Omental fat pad (tissue), 4 donors: ENCODE data around the gene NOL11. TPM values are rescaled to one million over a fixed set of nuclear protein-coding genes. Genes with fewer than 3 reads are reported as not detected.
"Not testable (repeated sequence)": the region's sequence is repeated elsewhere in the genome, so short reads cannot be mapped to it uniquely, and the experiment has no call there.

ENCODE experiments used
- ATAC-seq: fragments of 150-250 bp; one replicate; pipeline ENCODE4 v1.9.1; 2016; ENCODE audit warnings: mild to moderate bottlenecking, moderate library complexity; ENCODE audit not compliant: low FRiP score
- DNase-seq: peaks from one replicate; pipeline ENCODE4 v3.0.0-alpha.2; 2019; ENCODE audit warnings: low spot score
- CTCF ChIP-seq, 3 donors: fragments of 450-650 bp; IDR thresholded peaks; one replicate each; pipeline ENCODE4 v1.5.1; 2016 to 2017; ENCODE audit warnings: antibody characterized with exemption in 3 of 3, mild to moderate bottlenecking in 3 of 3, moderate library complexity in 2 of 3
- total RNA-seq, 4 donors: library from RNA; depleted of rRNA; stranded (reverse); fragments of >200 nt; gene quantifications; one replicate each; pipeline ENCODE4 v1.1.0, GENCODE V29; 2016

Gene NOL11
- total RNA-seq, 4 donors from 2014 or later = 22.1 to 44.2 (median 28.2) TPM

DNA sequence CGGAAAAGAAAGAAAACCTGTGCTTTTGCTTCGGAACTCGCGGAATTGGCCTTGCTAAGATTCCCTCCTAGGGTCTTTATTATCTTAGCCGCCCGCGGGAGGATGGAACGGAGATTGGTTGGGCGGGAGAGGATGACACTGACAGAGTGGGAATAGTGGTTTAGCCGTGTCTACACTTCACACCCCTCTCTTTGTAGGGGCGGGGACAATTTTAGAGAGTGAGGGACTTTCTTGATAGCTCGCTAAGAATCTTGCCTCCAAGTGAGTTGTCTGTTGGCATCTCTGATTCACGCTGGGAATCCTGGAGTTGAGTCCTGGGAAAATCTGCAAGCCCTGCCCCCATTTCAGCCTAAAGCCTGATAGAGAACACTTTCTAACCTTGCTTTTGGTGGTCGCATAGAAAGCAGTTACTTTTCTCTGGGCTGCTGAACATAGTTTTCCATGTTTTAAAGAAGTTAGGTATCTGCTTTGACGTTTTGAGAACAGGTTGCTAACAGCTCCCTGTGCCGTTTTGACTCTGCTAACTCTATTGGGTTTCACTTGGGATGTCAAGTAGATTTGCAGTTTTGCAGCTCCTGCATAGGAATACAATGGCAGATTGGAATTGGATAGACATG is 697 bp downstream of the NOL11 start:
- ATAC-seq = peak; percentile 55
- DNase-seq = no peak
- TF ChIP-seq CTCF (IDR thresholded peaks at IDR 0.05) = no peak

DNA sequence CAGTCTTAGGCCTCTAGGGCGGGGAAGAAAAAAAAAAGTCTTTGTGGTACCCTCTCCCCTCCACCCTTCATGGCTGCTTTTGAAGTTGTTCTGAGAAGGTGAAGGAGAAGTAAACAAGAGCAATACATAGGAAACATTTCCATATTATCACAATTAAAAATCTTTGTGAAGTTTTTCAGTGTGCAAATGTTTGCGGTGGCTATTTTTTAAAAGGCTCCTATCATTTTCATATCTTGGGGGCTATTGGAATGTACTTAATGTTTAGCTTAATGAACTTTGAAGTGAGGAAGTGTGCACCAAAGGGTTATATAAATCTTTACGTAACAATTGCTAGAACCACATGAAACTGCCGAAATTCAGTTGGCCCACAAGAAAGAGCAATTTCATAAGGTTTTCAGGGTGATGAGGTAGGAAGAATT is 7.6 kb downstream of the NOL11 start:
- DNase-seq = no peak

DNA sequence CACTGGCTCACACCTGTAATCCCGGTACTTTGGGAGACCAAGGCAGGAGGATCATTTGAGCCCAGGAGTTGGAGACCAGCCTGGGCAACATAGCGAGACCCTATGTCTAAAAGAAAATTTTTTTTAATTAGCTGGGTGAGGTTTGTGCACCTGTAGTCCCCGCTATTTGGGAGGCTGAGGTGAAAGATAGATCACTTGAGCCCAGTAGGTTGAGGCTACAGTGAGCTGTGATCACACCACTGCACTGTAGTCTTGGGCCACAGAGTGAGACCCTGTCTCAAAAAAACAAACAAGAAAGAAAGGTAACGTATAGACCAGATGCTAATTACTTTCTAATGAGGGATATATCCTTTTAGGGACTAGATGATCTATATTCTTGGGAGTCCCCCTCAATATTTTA is 8.1 kb downstream of the NOL11 start:
- DNase-seq = no peak
- ATAC-seq = no peak
- no peak for TF ChIP-seq CTCF (IDR thresholded peaks at IDR 0.05)

More for the DNA sequence above, 7.6 kb downstream of the NOL11 start:
- TF ChIP-seq CTCF (IDR thresholded peaks at IDR 0.05) = no peak
- ATAC-seq = no peak

- ATAC-seq, DNase-seq: not testable (repeated sequence)
Measured at GRCh38 chr17:67727152-67728039, 9.7 kb downstream of the NOL11 start.

DNA sequence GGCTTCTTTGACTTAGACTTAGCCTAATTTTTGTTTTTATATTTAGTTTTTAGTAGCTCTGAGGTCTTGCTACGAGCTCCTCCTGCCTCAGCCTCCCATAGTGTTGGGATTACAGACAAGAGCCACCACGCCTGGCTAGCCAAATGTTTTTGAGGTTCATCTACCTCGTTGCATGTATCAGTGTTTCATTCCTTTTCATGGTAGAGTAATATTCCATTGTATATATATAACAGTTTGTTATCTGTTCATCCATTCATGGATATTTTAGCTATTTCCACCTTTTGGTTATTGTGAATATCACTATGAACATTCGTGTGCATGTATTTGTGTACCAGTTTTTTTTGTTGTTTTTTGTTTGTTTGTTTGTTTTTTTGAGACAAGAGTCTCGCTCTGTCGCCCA is 12.2 kb downstream of the NOL11 start:
- ATAC-seq = no peak
- DNase-seq = no peak
- no peak for TF ChIP-seq CTCF (IDR thresholded peaks at IDR 0.05)

- DNase-seq (no peak), ATAC-seq (no peak)
- TF ChIP-seq CTCF (IDR thresholded peaks at IDR 0.05) = no peak
Measured at GRCh38 chr17:67730731-67731130, 13.0 kb downstream of the NOL11 start.

DNA sequence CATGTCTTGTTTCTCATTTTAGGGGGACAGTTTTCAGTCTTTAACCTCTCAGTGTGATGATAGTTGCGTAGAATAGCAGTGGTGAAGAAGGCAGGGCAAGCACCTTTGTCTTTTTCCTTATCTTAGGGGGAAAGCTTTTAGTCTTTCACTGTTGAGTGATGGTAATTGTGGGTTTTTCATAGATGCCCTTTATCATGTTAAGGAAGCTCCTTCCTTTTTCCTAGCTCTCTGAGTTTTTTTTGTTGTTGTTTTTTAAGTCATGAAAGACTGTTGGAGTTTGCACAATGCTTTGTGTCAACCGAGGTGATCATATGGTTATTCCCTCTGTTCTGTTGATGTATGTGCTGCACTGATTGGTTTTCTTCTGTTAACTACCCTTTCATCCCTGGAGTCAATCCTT is 15.7 kb downstream of the NOL11 start:
- DNase-seq (no peak), ATAC-seq (no peak)
- TF ChIP-seq CTCF (IDR thresholded peaks at IDR 0.05) = no peak
